HCT116 (cell line): ENCODE results near the gene CAMTA2.

ENCODE experiments used
- EGR1 ChIP-seq: IDR thresholded peaks from 2 replicates; pipeline ENCODE4 v1.6.1; 2012; ENCODE audit warnings: low read depth
- EZH2 ChIP-seq: fragments of 200-600 bp; sonication (generic); IDR thresholded peaks from 2 replicates; pipeline ENCODE4 v1.6.1; 2017; ENCODE audit warnings: antibody characterized with exemption, mixed run types
- JUND ChIP-seq: IDR thresholded peaks from 2 replicates; pipeline ENCODE4 v1.6.1; 2012
- SRF ChIP-seq: IDR thresholded peaks from 2 replicates; pipeline ENCODE4 v1.6.1; 2012; ENCODE audit warnings: low read depth
- ZFX ChIP-seq: fragments of 450-650 bp; IDR thresholded peaks from 2 replicates; pipeline ENCODE4 v1.6.1; 2017
- ZNF274 ChIP-seq: fragments of 200-500 bp; sonication (Bioruptor generic); IDR thresholded peaks from 2 replicates; pipeline ENCODE4 v1.6.1; 2014; ENCODE audit warnings: mild to moderate bottlenecking, low read depth, low read length, inconsistent platforms
- TF ChIP-seq, protein P1 (sequence below), 3 experiments: fragments of 200-600 bp in 1 of 3; sonication (generic) in 1 of 3; IDR thresholded peaks in 2 of 3; conservative IDR thresholded peaks in 1 of 3; 2 replicates each; pipeline ENCODE4 v1.5.1; 2012 to 2017; ENCODE audit warnings: low read depth in 2 of 3, low read length in 2 of 3, antibody characterized with exemption in 1 of 3, borderline replicate concordance in 1 of 3, control low read depth in 1 of 3, mild to moderate bottlenecking in 1 of 3, mixed read lengths in 1 of 3, mixed run types in 1 of 3, moderate library complexity in 1 of 3; ENCODE audit not compliant: insufficient read depth in 1 of 3
- TF ChIP-seq, protein P2 (sequence below): IDR thresholded peaks from 2 replicates; pipeline ENCODE4 v1.6.1; 2012; ENCODE audit warnings: low read depth
- TF ChIP-seq, protein P3 (sequence below): IDR thresholded peaks from 2 replicates; pipeline ENCODE4 v1.6.1; 2011; ENCODE audit warnings: mild to moderate bottlenecking, low read length, moderate library complexity; ENCODE audit not compliant: insufficient replicate concordance; ENCODE audit errors: extremely low read depth

DNA sequence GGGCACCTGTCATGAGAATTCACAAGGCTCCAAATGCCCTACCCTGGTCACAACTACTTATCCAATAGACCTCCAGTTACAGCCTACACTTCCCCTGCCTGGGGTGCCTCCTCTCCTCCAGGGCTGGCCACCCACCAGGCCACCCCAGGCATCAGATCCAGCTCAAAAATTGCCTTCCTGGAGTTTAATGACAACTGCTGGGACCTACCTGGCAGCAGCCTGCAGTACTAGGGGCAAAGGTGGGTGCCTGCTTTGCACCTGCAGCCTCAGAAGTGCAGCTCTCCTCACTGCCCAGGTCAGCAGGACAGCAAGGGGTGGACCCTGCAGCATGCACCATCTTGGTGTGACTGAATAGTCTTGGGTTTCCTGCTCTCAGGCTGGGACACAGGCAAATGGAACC is 51.8 kb downstream of the CAMTA2 start:
- TF ChIP-seq ZFX (no peak), SRF (no peak), EGR1 (no peak), EZH2 (no peak), JUND (no peak), ZNF274 (no peak)
- TF ChIP-seq, protein P1, sequence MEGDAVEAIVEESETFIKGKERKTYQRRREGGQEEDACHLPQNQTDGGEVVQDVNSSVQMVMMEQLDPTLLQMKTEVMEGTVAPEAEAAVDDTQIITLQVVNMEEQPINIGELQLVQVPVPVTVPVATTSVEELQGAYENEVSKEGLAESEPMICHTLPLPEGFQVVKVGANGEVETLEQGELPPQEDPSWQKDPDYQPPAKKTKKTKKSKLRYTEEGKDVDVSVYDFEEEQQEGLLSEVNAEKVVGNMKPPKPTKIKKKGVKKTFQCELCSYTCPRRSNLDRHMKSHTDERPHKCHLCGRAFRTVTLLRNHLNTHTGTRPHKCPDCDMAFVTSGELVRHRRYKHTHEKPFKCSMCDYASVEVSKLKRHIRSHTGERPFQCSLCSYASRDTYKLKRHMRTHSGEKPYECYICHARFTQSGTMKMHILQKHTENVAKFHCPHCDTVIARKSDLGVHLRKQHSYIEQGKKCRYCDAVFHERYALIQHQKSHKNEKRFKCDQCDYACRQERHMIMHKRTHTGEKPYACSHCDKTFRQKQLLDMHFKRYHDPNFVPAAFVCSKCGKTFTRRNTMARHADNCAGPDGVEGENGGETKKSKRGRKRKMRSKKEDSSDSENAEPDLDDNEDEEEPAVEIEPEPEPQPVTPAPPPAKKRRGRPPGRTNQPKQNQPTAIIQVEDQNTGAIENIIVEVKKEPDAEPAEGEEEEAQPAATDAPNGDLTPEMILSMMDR (IDR thresholded peaks at IDR 0.05 in 2 of 3, conservative IDR thresholded peaks at IDR 0.05 in 1 of 3; ENCODE audit: borderline replicate concordance in 1 of 3, insufficient read depth in 1 of 3, low read depth in 2 of 3, low read length in 2 of 3): no peak
- TF ChIP-seq, protein P2, sequence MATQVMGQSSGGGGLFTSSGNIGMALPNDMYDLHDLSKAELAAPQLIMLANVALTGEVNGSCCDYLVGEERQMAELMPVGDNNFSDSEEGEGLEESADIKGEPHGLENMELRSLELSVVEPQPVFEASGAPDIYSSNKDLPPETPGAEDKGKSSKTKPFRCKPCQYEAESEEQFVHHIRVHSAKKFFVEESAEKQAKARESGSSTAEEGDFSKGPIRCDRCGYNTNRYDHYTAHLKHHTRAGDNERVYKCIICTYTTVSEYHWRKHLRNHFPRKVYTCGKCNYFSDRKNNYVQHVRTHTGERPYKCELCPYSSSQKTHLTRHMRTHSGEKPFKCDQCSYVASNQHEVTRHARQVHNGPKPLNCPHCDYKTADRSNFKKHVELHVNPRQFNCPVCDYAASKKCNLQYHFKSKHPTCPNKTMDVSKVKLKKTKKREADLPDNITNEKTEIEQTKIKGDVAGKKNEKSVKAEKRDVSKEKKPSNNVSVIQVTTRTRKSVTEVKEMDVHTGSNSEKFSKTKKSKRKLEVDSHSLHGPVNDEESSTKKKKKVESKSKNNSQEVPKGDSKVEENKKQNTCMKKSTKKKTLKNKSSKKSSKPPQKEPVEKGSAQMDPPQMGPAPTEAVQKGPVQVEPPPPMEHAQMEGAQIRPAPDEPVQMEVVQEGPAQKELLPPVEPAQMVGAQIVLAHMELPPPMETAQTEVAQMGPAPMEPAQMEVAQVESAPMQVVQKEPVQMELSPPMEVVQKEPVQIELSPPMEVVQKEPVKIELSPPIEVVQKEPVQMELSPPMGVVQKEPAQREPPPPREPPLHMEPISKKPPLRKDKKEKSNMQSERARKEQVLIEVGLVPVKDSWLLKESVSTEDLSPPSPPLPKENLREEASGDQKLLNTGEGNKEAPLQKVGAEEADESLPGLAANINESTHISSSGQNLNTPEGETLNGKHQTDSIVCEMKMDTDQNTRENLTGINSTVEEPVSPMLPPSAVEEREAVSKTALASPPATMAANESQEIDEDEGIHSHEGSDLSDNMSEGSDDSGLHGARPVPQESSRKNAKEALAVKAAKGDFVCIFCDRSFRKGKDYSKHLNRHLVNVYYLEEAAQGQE: no peak
- TF ChIP-seq, protein P3, sequence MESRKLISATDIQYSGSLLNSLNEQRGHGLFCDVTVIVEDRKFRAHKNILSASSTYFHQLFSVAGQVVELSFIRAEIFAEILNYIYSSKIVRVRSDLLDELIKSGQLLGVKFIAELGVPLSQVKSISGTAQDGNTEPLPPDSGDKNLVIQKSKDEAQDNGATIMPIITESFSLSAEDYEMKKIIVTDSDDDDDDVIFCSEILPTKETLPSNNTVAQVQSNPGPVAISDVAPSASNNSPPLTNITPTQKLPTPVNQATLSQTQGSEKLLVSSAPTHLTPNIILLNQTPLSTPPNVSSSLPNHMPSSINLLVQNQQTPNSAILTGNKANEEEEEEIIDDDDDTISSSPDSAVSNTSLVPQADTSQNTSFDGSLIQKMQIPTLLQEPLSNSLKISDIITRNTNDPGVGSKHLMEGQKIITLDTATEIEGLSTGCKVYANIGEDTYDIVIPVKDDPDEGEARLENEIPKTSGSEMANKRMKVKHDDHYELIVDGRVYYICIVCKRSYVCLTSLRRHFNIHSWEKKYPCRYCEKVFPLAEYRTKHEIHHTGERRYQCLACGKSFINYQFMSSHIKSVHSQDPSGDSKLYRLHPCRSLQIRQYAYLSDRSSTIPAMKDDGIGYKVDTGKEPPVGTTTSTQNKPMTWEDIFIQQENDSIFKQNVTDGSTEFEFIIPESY: no peak
